HCT116 (cell line): Measurements from ENCODE around the gene C1QA.

Source experiments
- CEBPB ChIP-seq: IDR thresholded peaks from 2 replicates; pipeline ENCODE4 v1.6.1; 2012; ENCODE audit warnings: low read depth
- EZH2phosphoT487 ChIP-seq: fragments of 200-600 bp; IDR thresholded peaks from 2 replicates; pipeline ENCODE4 v1.6.1; 2018; ENCODE audit warnings: antibody characterized with exemption, borderline replicate concordance
- JUND ChIP-seq: IDR thresholded peaks from 2 replicates; pipeline ENCODE4 v1.6.1; 2012
- POLR2A ChIP-seq: IDR thresholded peaks from 2 replicates; pipeline ENCODE4 v1.7.0; 2011; ENCODE audit warnings: borderline replicate concordance; ENCODE audit not compliant: insufficient read depth, insufficient read length; ENCODE audit errors: extremely low read depth
- ZNF274 ChIP-seq: fragments of 200-500 bp; sonication (Bioruptor generic); IDR thresholded peaks from 2 replicates; pipeline ENCODE4 v1.6.1; 2014; ENCODE audit warnings: mild to moderate bottlenecking, low read depth, low read length, inconsistent platforms
- TF ChIP-seq, protein P1 (sequence below), 3 experiments: fragments of 200-600 bp in 1 of 3; sonication (generic) in 1 of 3; IDR thresholded peaks in 2 of 3; conservative IDR thresholded peaks in 1 of 3; 2 replicates each; pipeline ENCODE4 v1.5.1; 2012 to 2017; ENCODE audit warnings: low read depth in 2 of 3, low read length in 2 of 3, antibody characterized with exemption in 1 of 3, borderline replicate concordance in 1 of 3, control low read depth in 1 of 3, mild to moderate bottlenecking in 1 of 3, mixed read lengths in 1 of 3, mixed run types in 1 of 3, moderate library complexity in 1 of 3; ENCODE audit not compliant: insufficient read depth in 1 of 3
- TF ChIP-seq, protein P2 (sequence below): IDR thresholded peaks from 2 replicates; pipeline ENCODE4 v1.6.1; 2012

DNA sequence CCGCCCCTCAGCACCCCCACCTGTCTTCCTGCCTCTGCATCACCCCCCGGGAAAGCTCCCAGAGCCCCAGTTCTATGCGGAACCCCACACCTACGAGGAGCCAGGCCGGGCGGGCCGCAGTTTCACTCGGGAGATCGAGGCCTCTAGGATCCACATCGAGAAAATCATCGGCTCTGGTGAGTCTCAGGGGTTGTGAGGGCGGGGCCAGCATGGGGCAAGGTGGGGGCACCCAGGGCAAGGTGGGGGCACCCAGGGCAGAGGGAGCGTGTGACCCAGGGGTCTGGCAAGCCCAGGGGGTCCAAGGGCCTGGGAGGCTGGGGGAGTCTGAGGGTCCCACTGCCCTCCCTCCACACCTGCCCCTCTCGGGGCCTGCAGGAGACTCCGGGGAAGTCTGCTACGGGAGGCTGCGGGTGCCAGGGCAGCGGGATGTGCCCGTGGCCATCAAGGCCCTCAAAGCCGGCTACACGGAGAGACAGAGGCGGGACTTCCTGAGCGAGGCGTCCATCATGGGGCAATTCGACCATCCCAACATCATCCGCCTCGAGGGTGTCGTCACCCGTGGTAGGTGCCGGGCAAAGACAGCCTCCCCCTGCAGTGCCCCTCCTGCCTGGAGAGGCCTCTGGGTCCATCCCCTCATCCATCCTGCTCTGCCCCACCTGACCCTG is 39.0 kb upstream of the C1QA start:
- no peak for TF ChIP-seq CEBPB
- TF ChIP-seq, protein P1, sequence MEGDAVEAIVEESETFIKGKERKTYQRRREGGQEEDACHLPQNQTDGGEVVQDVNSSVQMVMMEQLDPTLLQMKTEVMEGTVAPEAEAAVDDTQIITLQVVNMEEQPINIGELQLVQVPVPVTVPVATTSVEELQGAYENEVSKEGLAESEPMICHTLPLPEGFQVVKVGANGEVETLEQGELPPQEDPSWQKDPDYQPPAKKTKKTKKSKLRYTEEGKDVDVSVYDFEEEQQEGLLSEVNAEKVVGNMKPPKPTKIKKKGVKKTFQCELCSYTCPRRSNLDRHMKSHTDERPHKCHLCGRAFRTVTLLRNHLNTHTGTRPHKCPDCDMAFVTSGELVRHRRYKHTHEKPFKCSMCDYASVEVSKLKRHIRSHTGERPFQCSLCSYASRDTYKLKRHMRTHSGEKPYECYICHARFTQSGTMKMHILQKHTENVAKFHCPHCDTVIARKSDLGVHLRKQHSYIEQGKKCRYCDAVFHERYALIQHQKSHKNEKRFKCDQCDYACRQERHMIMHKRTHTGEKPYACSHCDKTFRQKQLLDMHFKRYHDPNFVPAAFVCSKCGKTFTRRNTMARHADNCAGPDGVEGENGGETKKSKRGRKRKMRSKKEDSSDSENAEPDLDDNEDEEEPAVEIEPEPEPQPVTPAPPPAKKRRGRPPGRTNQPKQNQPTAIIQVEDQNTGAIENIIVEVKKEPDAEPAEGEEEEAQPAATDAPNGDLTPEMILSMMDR (IDR thresholded peaks at IDR 0.05 in 2 of 3, conservative IDR thresholded peaks at IDR 0.05 in 1 of 3; ENCODE audit: borderline replicate concordance in 1 of 3, insufficient read depth in 1 of 3, low read depth in 2 of 3, low read length in 2 of 3), result no peak
- no peak for TF ChIP-seq POLR2A
- no peak for TF ChIP-seq EZH2phosphoT487
- TF ChIP-seq, protein P2, sequence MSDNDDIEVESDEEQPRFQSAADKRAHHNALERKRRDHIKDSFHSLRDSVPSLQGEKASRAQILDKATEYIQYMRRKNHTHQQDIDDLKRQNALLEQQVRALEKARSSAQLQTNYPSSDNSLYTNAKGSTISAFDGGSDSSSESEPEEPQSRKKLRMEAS, result no peak
- TF ChIP-seq JUND, result no peak
- TF ChIP-seq ZNF274, result no peak
